ENCODE results near the gene SLC35B2. TPM values are rescaled to one million over a fixed set of nuclear protein-coding genes. Genes with fewer than 3 reads are reported as not detected.
"Not testable (repeated sequence)": the region's sequence is repeated elsewhere in the genome, so short reads cannot be mapped to it uniquely, and the experiment has no call there.

SLC35B2 gene
- total RNA-seq, 4 donors from 2014 or later, result 9.7 to 34.4 (median 21.2) TPM

GRCh38 chr6:44235269-44235668, 22.1 kb downstream of the SLC35B2 start:
- DNase-seq, result no peak
- Histone ChIP-seq H3K9me3 (no peaks in the 10 kb centered on the region), H3K4me3 (no peak overlapping the region), H3K27ac (peak overlapping the region; percentile 45 to 93 (median 74)), H3K27me3 (no peaks in the 10 kb centered on the region), H3K4me1 (peaks cover 6 to 56% (median 42%) of the 10 kb centered on the region in 3 donors), H3K36me3 (peaks cover 0 to 34% (median 2%) of the 10 kb centered on the region in 3 donors)
- 53 to 80% methylated on average over 6 of the region's 6 CpGs for WGBS, 2 donors
- intact Hi-C loops (cut with DNase I), result loop anchor here (5.0 kb wide), 1 partner anchor 63 kb away; no protein-coding TSS in a partner anchor
- TF ChIP-seq, protein P1, sequence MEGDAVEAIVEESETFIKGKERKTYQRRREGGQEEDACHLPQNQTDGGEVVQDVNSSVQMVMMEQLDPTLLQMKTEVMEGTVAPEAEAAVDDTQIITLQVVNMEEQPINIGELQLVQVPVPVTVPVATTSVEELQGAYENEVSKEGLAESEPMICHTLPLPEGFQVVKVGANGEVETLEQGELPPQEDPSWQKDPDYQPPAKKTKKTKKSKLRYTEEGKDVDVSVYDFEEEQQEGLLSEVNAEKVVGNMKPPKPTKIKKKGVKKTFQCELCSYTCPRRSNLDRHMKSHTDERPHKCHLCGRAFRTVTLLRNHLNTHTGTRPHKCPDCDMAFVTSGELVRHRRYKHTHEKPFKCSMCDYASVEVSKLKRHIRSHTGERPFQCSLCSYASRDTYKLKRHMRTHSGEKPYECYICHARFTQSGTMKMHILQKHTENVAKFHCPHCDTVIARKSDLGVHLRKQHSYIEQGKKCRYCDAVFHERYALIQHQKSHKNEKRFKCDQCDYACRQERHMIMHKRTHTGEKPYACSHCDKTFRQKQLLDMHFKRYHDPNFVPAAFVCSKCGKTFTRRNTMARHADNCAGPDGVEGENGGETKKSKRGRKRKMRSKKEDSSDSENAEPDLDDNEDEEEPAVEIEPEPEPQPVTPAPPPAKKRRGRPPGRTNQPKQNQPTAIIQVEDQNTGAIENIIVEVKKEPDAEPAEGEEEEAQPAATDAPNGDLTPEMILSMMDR (IDR thresholded peaks at IDR 0.05), result no peak
- no peak for TF ChIP-seq POLR2A (IDR thresholded peaks at IDR 0.05)

DNA sequence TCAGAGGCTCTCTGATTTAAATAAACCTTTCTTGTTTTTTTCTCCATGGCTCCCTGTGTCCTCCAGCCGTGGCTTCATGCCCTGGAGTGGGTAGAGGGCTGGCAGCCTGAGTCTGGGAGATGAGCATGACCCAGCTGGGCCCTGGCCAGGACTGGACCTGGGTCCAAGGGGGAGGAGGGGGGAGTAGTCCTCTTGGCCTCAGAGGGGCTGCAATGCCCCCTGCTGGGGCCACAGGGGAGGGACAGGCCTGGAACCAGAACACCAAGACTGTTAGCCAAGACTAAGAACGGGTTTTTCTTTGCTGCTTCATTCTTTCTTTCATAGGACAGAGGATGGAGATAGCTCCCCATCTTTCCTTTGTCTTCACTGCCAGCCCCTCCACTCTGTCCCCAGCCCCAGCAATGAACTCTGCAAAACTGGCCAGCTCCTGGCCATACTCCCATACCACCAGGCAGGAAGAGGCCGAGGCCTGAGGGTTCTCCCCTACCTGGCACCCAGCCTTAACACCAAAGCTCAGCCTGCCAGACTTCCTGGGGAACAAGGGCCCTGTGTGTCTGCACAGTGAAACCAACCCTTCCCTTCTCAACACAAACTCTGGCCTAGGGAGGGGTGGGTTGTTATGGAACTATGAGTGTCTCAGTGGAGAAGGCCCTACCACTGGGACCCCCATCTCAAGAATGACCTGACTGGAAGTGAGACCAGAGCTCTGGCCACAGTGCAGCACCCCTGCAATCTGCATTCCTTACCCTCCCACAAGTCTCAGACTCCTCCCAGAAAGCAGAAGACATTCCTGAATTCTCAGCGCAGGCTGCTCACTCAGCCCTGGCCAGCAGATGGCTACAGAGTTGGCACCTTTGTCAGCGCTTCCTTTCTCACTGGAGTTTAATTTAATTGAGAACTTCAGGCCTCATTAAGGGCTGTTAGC, 23.0 kb downstream of the SLC35B2 start:
- Histone ChIP-seq H3K4me1 (peaks cover 6 to 56% (median 42%) of the 10 kb centered on the region in 3 donors), H3K27me3 (no peaks in the 10 kb centered on the region), H3K4me3 (no peak overlapping the region), H3K9me3 (no peaks in the 10 kb centered on the region), H3K36me3 (peaks cover 0 to 43% (median 8%) of the 10 kb centered on the region in 3 donors), H3K27ac (peak overlapping the region; percentile 45 to 93 (median 74))
- intact Hi-C loops (cut with DNase I), result loop anchor here (5.0 kb wide), 1 partner anchor 62 kb away; no protein-coding TSS in a partner anchor
- 27 to 43% methylated on average over 3 to 4 of the region's 5 CpGs for WGBS, 2 donors
- no peak for DNase-seq
- no peak for TF ChIP-seq POLR2A (IDR thresholded peaks at IDR 0.05)
- TF ChIP-seq, protein P1 (IDR thresholded peaks at IDR 0.05), result peak; percentile 31 to 74 (median 55)

GRCh38 chr6:44233567-44234100, 23.7 kb downstream of the SLC35B2 start:
- intact Hi-C loops (cut with DNase I), result no loop called here
- Histone ChIP-seq H3K27ac (peak overlapping the region; percentile 30 to 93 (median 74)), H3K36me3 (peaks cover 0 to 48% (median 8%) of the 10 kb centered on the region in 3 donors), H3K4me3 (no peak overlapping the region), H3K4me1 (peaks cover 6 to 55% (median 42%) of the 10 kb centered on the region in 3 donors), H3K27me3 (no peaks in the 10 kb centered on the region), H3K9me3 (no peaks in the 10 kb centered on the region)
- TF ChIP-seq, protein P1 (IDR thresholded peaks at IDR 0.05), result no peak
- TF ChIP-seq POLR2A (IDR thresholded peaks at IDR 0.05), result no peak
- no peak for DNase-seq
- 78 to 84% methylated on average over 10 to 14 of the region's 14 CpGs for WGBS, 2 donors

- H3K27ac ChIP-seq, result peak overlapping the region; percentile 30 to 93 (median 74)
- peaks cover 0 to 48% (median 8%) of the 10 kb centered on the region in 3 donors for H3K36me3 ChIP-seq
- intact Hi-C loops (cut with DNase I), result no loop called here
- H3K4me1 ChIP-seq, result peaks cover 6 to 49% (median 37%) of the 10 kb centered on the region in 3 donors
- TF ChIP-seq POLR2A (IDR thresholded peaks at IDR 0.05), result no peak
- TF ChIP-seq, protein P1 (IDR thresholded peaks at IDR 0.05), result no peak
- DNase-seq, result no peak
- no peaks in the 10 kb centered on the region for H3K27me3 ChIP-seq
- 76 to 89% methylated on average over 4 to 13 of the region's 16 CpGs for WGBS, 2 donors
- H3K9me3 ChIP-seq, result no peaks in the 10 kb centered on the region
- no peak overlapping the region for H3K4me3 ChIP-seq
These were observed 24.4 kb downstream of the SLC35B2 start for GRCh38 chr6:44232676-44233566.

DNA sequence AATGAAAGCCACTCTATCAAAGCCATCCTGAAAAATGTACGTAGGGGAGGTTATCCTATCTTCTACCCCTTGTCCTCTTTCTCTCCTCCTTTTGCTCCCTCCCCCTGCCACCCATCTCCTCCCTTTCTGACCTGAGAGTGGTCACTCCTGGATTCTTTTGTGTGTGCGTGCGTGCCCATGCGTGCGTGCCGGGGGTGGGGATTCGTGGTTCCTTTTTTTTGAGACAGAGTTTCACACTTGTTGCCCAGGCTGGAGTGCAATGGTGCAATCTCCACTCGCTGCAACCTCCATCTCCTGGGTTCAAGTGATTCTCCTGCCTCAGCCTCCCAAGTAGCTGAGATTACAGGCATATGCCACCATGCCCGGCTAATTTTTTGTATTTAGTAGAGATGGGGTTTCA, 25.9 kb downstream of the SLC35B2 start:
- DNase-seq; intact Hi-C loops (cut with DNase I); H3K27me3 ChIP-seq; H3K9me3 ChIP-seq; H3K4me3 ChIP-seq; H3K27ac ChIP-seq: not testable (repeated sequence)
- H3K36me3 ChIP-seq, result peaks cover 3 to 48% (median 8%) of the 10 kb centered on the region in 3 donors
- WGBS, 2 donors, result 80 to 82% methylated on average over 9 of the region's 9 CpGs
- H3K4me1 ChIP-seq, result peaks cover 10 to 49% (median 43%) of the 10 kb centered on the region in 3 donors

Measured in esophagus squamous epithelium (tissue), 5 donors.